Measurements from ENCODE around the gene SKOR2. TPM values are rescaled to one million over a fixed set of nuclear protein-coding genes. Genes with fewer than 3 reads are reported as not detected.

SKOR2 gene
- total RNA-seq, 4 donors from 2014 or later: not detected

DNA sequence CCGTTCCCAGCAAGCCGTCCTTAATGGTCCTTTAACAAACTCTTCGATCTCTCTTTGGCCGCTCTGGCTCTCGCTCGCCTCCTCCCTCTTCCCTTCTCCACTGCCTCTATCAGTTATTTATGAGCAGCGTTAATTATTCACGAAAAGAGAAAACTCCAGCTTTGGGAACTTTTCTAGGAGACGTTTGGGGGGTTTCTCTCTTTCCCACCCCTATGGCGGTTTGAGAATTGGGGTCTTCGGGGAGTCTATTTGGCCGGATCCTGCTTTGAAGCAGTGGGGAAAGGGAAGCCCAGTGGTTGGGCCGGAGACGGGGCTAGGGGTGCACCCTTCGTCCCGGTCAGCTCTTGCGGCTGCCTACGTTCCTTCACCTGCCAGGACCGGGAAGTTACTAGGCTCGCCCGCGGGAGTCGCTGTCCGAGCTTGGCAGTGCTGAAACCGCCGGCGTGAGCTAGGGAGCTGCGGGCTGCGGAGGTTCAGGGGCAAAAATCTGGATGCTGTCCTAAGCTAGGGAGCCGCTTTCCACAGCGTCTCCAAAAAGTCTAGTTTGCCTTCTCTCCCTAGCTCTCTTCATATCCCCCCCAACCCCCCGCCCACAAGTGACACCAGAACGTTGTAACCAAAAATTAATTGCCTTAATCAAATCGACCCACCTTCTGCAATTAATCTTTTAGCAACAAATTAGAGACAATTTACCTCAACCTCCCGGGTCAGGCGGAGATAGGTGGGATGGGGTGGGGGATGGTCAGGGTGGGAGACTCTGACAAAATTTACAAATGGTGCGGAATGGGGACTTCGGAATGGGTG lies 8.9 kb upstream of the SKOR2 start:
- Histone ChIP-seq H3K9me3 (no peaks in the 10 kb centered on the region), H3K4me1 (no peaks in the 10 kb centered on the region), H3K27me3 (peaks cover 0 to 48% of the 10 kb centered on the region in 2 donors)

DNA sequence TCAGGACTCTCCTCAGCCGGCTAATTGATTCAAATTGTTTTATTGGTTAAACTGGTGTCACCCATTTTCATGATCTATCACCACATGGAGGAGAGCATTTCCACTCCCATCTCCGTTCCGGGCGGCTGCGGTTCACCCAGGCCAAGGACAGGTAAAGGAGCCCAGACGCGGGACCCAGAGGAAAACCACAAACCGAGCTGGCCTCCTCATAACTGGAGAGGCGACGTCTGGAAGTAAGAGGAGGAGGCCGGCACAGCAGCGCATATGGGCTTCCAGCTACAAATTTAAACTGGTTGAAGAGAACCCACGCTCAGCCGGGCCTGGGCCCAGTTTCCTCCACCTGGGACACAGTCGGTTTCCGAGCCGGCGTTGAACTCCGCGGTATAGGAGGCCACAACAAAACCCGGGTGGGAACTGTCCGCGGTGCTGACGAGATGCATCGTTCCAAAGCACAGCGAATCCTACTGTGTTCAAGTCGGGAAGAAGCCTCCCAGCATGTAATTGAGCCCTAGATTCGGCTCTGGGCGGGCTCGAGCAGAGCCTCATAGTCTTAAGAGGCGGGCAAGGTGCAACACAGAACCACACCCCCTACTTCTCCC lies 3.0 kb upstream of the SKOR2 start:
- no peaks in the 10 kb centered on the region for H3K36me3 ChIP-seq
- H3K9me3 ChIP-seq: no peaks in the 10 kb centered on the region
- peaks cover 0 to 56% of the 10 kb centered on the region in 2 donors for H3K27me3 ChIP-seq
- no peak for DNase-seq
- no peak overlapping the region for H3K4me3 ChIP-seq
- TF ChIP-seq POLR2A (IDR thresholded peaks at IDR 0.05): no peak
- TF ChIP-seq, protein P1, sequence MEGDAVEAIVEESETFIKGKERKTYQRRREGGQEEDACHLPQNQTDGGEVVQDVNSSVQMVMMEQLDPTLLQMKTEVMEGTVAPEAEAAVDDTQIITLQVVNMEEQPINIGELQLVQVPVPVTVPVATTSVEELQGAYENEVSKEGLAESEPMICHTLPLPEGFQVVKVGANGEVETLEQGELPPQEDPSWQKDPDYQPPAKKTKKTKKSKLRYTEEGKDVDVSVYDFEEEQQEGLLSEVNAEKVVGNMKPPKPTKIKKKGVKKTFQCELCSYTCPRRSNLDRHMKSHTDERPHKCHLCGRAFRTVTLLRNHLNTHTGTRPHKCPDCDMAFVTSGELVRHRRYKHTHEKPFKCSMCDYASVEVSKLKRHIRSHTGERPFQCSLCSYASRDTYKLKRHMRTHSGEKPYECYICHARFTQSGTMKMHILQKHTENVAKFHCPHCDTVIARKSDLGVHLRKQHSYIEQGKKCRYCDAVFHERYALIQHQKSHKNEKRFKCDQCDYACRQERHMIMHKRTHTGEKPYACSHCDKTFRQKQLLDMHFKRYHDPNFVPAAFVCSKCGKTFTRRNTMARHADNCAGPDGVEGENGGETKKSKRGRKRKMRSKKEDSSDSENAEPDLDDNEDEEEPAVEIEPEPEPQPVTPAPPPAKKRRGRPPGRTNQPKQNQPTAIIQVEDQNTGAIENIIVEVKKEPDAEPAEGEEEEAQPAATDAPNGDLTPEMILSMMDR (IDR thresholded peaks at IDR 0.05): no peak
- no peak overlapping the region for H3K27ac ChIP-seq
- intact Hi-C loops (cut with DNase I; ENCODE audit: low total_unique reads): no loop called here
- H3K4me1 ChIP-seq: no peaks in the 10 kb centered on the region

More for the DNA sequence above, 8.9 kb upstream of the SKOR2 start:
- intact Hi-C loops (cut with DNase I; ENCODE audit: low total_unique reads): no loop called here
- H3K36me3 ChIP-seq: no peaks in the 10 kb centered on the region
- DNase-seq: no peak
- no peak overlapping the region for H3K27ac ChIP-seq
- H3K4me3 ChIP-seq: no peak overlapping the region
- TF ChIP-seq, protein P1 (IDR thresholded peaks at IDR 0.05): no peak
- TF ChIP-seq POLR2A (IDR thresholded peaks at IDR 0.05): no peak

DNA sequence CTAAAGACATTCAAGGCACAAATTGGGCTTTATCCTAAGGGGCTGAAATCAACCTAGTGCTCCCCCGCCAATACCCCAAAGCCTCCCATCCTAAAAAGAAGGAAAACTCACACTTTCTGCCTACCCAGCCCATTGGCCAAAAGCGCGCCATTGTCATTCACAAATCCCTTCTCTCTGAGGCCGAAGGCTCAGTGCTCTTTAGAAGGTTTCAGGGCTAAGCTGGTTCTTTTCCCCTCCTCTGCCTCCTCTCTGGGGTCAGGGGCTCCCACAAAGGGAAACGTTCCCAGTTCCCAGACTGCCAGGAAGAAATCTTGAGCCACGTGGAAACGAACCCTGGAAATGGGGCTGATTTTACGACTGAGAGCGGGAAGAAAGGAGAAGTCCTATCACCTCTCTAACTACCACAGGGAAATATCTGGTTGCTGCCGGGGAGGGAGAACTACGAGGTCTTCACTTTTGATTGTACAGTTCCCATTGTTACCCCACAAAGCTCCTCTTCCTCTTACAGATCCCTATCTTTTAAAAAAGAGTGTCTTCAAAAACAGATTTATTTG lies 1.7 kb upstream of the SKOR2 start:
- Histone ChIP-seq H3K4me1 (no peaks in the 10 kb centered on the region), H3K27ac (no peak overlapping the region), H3K27me3 (peaks cover 0 to 66% of the 10 kb centered on the region in 2 donors), H3K9me3 (no peaks in the 10 kb centered on the region), H3K36me3 (no peaks in the 10 kb centered on the region), H3K4me3 (no peak overlapping the region)
- no peak for TF ChIP-seq POLR2A (IDR thresholded peaks at IDR 0.05)
- TF ChIP-seq, protein P1 (IDR thresholded peaks at IDR 0.05): no peak
- intact Hi-C loops (cut with DNase I; ENCODE audit: low total_unique reads): no loop called here
- no peak for DNase-seq

DNA sequence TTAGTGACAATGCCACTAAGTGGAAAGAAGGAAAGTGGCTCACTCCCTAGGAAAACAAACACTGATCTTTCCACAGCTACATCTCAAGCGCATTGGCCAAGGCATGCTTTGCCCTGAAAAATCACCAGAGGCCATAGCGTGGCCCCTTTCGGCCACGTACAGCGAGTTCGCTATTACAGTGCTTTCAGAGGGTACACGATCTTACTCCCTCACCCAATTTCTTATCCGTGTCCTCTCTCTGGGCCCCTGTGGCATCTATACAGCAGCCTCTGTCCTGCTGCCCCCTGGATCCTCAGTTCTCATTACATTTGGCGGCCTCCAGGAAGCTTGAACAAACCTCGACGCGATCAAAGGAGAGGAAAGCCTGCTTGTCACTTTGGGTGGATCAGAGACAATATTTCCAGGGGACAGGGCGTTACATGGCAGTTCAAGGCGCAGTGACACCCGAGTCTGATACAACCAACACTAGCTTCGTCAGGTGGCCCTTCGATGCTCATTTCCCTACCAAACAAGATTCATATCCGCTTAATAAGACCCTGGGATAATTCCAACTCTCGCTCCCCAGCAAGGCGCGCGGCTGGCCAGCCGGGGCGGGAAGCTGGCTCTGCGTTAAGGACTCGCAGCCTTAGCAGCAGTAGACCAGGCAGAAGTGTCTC lies 941 bp downstream of the SKOR2 start:
- no peak overlapping the region for H3K27ac ChIP-seq
- H3K36me3 ChIP-seq: no peaks in the 10 kb centered on the region
- DNase-seq: no peak
- no peak overlapping the region for H3K4me3 ChIP-seq
- H3K9me3 ChIP-seq: no peaks in the 10 kb centered on the region
- intact Hi-C loops (cut with DNase I; ENCODE audit: low total_unique reads): no loop called here
- H3K27me3 ChIP-seq: peaks cover 6 to 61% of the 10 kb centered on the region in 2 donors
- no peak for TF ChIP-seq POLR2A (IDR thresholded peaks at IDR 0.05)
- TF ChIP-seq, protein P1 (IDR thresholded peaks at IDR 0.05): no peak
- peaks cover 0 to 4% of the 10 kb centered on the region in 2 donors for H3K4me1 ChIP-seq

Data from uterus (tissue), 4 donors.